Rectal smooth muscle tissue (tissue), 1 donor: ENCODE measurements around the gene THRAP3.

Experiments used
- H3K27ac ChIP-seq: one replicate; pipeline ENCODE4 v1.7.0; 2013; ENCODE audit warnings: low read depth, low read length, inconsistent platforms
- H3K27me3 ChIP-seq: one replicate; pipeline ENCODE4 v1.7.0; 2013; ENCODE audit warnings: low read length; ENCODE audit not compliant: control insufficient read depth, insufficient read depth
- H3K36me3 ChIP-seq: one replicate; pipeline ENCODE4 v1.7.0; 2013; ENCODE audit warnings: low read length; ENCODE audit not compliant: control insufficient read depth, insufficient read depth
- H3K4me1 ChIP-seq: one replicate; pipeline ENCODE4 v1.7.0; 2013; ENCODE audit warnings: low read length; ENCODE audit not compliant: control insufficient read depth, insufficient read depth
- H3K4me3 ChIP-seq: one replicate; pipeline ENCODE4 v1.7.0; 2013; ENCODE audit warnings: low read length
- H3K9ac ChIP-seq: one replicate; pipeline ENCODE4 v1.7.0; 2013; ENCODE audit warnings: low read length

The THRAP3 gene, protein sequence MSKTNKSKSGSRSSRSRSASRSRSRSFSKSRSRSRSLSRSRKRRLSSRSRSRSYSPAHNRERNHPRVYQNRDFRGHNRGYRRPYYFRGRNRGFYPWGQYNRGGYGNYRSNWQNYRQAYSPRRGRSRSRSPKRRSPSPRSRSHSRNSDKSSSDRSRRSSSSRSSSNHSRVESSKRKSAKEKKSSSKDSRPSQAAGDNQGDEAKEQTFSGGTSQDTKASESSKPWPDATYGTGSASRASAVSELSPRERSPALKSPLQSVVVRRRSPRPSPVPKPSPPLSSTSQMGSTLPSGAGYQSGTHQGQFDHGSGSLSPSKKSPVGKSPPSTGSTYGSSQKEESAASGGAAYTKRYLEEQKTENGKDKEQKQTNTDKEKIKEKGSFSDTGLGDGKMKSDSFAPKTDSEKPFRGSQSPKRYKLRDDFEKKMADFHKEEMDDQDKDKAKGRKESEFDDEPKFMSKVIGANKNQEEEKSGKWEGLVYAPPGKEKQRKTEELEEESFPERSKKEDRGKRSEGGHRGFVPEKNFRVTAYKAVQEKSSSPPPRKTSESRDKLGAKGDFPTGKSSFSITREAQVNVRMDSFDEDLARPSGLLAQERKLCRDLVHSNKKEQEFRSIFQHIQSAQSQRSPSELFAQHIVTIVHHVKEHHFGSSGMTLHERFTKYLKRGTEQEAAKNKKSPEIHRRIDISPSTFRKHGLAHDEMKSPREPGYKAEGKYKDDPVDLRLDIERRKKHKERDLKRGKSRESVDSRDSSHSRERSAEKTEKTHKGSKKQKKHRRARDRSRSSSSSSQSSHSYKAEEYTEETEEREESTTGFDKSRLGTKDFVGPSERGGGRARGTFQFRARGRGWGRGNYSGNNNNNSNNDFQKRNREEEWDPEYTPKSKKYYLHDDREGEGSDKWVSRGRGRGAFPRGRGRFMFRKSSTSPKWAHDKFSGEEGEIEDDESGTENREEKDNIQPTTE

GRCh38 chr1:36223996-36224536 is at the start of gene THRAP3:
THRAP3 (plus strand) TSS chr1:36224443; CDS start chr1:36282564, 58,121 bp downstream.
- H3K9ac ChIP-seq: peak within 1 kb of the TSS; percentile 99
- no peaks in the 10 kb centered on the region for H3K36me3 ChIP-seq
- peak within 1 kb of the TSS; percentile 97 for H3K4me3 ChIP-seq
- peaks cover 17% of the 10 kb centered on the region for H3K4me1 ChIP-seq
- H3K27me3 ChIP-seq: no peaks in the 10 kb centered on the region
- H3K27ac ChIP-seq: peak within 1 kb of the TSS; percentile 98

GRCh38 chr1:36174713-36175112 is 49.5 kb upstream of the THRAP3 start:
- Histone ChIP-seq H3K4me1 (peaks cover 22% of the 10 kb centered on the region), H3K4me3 (no peak overlapping the region), H3K9ac (no peak overlapping the region), H3K27me3 (no peaks in the 10 kb centered on the region), H3K27ac (peak overlapping the region; percentile 82), H3K36me3 (peaks cover 51% of the 10 kb centered on the region)

GRCh38 chr1:36175137-36176095 is 48.8 kb upstream of the THRAP3 start:
- Histone ChIP-seq H3K4me1 (peaks cover 19% of the 10 kb centered on the region), H3K4me3 (no peak overlapping the region), H3K9ac (no peak overlapping the region), H3K27me3 (no peaks in the 10 kb centered on the region), H3K27ac (peak overlapping the region; percentile 82), H3K36me3 (peaks cover 58% of the 10 kb centered on the region)

DNA sequence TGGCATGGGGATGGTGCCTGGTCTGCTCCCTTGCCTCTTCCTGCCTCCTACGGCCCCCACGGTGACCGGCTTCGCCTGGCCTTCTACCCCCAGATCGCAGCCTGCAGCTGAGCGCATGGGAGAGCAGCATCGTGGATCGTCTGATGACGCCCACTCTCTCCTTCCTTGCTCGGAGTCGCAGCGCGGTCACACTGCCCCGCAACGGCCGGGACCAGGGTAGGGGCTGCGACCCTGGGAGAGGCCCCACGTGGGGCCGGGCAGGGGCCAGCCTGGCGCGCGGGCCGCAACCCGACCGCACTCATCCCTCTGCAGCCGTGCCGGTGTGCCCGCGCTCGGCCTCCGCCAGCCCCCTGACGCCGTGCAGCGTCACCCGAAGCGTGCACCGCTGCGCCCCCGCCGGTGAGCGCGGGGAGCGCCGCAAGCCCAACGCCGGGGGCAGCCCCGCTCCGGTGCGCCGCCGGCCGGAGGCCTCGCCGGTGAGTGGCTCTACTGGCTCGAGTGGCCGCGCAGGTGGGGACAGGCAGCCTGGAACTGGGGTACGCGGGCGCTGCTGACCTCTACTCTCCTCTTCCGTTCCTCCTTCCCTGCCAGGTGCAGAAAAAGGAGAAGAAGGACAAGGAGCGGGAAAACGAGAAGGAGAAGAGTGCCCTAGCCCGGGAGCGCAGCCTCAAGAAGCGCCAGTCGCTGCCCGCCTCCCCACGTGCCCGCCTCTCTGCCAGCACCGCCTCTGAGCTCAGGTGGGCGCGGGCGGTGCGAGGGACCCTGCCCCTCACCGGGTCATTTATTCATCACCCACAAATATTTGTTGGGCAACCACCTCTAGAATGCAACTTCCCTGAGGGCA is 47.9 kb upstream of the THRAP3 start:
- Histone ChIP-seq H3K27ac (peak overlapping the region; percentile 82), H3K4me1 (peaks cover 19% of the 10 kb centered on the region), H3K9ac (no peak overlapping the region), H3K36me3 (peaks cover 56% of the 10 kb centered on the region), H3K27me3 (no peaks in the 10 kb centered on the region), H3K4me3 (no peak overlapping the region)

GRCh38 chr1:36177589-36178431 is 46.4 kb upstream of the THRAP3 start:
- Histone ChIP-seq H3K27ac (peak overlapping the region; percentile 82), H3K4me3 (no peak overlapping the region), H3K36me3 (peaks cover 45% of the 10 kb centered on the region), H3K9ac (no peak overlapping the region), H3K4me1 (peaks cover 22% of the 10 kb centered on the region), H3K27me3 (no peaks in the 10 kb centered on the region)

- Histone ChIP-seq H3K9ac (no peak overlapping the region), H3K4me3 (peak overlapping the region; percentile 49), H3K36me3 (peaks cover 37% of the 10 kb centered on the region), H3K27me3 (no peaks in the 10 kb centered on the region), H3K27ac (peak overlapping the region; percentile 82), H3K4me1 (peaks cover 29% of the 10 kb centered on the region)
Observed at GRCh38 chr1:36178471-36179219, 45.6 kb upstream of the THRAP3 start.

- H3K27ac ChIP-seq: peak overlapping the region; percentile 82
- no peak overlapping the region for H3K4me3 ChIP-seq
- peaks cover 32% of the 10 kb centered on the region for H3K36me3 ChIP-seq
- H3K4me1 ChIP-seq: peaks cover 27% of the 10 kb centered on the region
- no peaks in the 10 kb centered on the region for H3K27me3 ChIP-seq
- no peak overlapping the region for H3K9ac ChIP-seq
Observed at GRCh38 chr1:36179220-36179600, 45.0 kb upstream of the THRAP3 start.

DNA sequence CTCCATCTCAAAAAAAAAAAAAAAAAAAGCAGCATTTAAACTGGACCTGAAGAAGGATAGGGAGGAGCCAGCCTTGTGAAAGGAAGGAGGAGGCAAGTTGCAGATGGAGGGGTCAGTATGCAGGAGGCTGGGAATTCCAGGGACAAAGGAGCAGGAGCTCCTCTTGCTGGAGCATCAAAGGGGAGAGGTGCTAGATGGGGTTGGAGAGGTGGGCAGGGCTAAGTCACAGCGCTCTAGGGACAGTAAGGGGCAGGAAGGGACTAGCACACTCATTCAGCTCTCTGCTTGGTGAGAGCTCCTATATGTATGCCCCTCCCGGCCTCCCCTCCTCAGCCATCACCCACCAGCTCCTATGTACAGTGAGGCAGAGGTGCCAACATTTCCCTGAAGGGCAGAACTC is 41.5 kb upstream of the THRAP3 start:
- peaks cover 13% of the 10 kb centered on the region for H3K4me1 ChIP-seq
- no peak overlapping the region for H3K9ac ChIP-seq
- no peak overlapping the region for H3K4me3 ChIP-seq
- H3K27me3 ChIP-seq: no peaks in the 10 kb centered on the region
- H3K36me3 ChIP-seq: peaks cover 14% of the 10 kb centered on the region
- peak overlapping the region; percentile 86 for H3K27ac ChIP-seq

DNA sequence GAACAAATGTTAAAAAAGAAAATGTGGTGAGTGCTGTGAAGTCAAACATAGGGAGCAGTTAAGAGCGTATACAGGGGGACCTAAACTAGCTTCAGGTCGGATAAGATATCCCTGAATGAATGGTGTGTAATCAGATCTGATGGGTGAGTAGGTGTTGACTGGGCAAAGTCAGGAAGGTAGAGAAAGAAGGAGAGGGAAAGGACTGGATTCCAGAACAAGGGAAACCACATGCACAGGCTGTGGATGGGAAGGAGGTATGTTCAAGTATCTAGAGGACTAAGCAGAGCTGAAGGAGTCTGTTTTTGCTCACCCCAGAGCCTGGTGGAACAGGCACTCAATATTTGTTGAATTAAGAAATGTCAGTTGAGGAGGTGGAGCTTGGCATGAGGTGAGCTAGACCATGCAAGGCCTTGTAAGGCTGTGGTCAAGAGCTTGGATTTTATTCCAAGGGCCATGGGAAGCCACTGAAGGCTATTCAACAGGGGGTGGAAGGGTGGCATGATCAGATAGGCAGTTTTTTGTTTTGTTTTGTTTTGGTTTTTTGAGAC is 40.9 kb upstream of the THRAP3 start:
- H3K27ac ChIP-seq: peak overlapping the region; percentile 86
- no peaks in the 10 kb centered on the region for H3K27me3 ChIP-seq
- H3K4me3 ChIP-seq: no peak overlapping the region
- peaks cover 16% of the 10 kb centered on the region for H3K4me1 ChIP-seq
- H3K9ac ChIP-seq: no peak overlapping the region
- H3K36me3 ChIP-seq: peaks cover 14% of the 10 kb centered on the region
